ENCODE measurements around the gene ZNF619.

The ZNF619 gene

DNA sequence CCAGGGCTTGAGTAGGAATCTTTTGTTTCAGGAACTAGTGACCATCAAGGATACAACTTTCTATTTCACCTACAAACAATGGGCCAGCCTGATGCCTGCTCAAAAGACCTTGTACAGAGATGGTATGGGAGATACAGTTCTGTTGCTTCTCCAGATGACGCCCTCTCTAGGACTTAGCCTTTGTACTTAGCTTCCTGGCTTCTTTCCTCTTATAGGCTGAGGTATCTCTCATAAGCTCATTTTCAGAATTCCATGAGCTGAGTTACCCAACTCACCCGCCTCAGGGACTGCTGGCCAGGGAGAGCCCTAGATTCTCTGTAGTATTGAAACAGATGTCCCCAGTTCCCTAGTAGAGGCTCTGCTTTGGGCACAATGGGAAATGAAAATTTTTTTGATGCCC lies 20.4 kb downstream of the ZNF619 start:
- TF ChIP-seq, protein P1, sequence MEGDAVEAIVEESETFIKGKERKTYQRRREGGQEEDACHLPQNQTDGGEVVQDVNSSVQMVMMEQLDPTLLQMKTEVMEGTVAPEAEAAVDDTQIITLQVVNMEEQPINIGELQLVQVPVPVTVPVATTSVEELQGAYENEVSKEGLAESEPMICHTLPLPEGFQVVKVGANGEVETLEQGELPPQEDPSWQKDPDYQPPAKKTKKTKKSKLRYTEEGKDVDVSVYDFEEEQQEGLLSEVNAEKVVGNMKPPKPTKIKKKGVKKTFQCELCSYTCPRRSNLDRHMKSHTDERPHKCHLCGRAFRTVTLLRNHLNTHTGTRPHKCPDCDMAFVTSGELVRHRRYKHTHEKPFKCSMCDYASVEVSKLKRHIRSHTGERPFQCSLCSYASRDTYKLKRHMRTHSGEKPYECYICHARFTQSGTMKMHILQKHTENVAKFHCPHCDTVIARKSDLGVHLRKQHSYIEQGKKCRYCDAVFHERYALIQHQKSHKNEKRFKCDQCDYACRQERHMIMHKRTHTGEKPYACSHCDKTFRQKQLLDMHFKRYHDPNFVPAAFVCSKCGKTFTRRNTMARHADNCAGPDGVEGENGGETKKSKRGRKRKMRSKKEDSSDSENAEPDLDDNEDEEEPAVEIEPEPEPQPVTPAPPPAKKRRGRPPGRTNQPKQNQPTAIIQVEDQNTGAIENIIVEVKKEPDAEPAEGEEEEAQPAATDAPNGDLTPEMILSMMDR (IDR thresholded peaks at IDR 0.05; ENCODE audit: low read depth, low read length) = no peak
- no peak overlapping the region for H3K4me3 ChIP-seq (ENCODE audit: low read depth, low read length)

DNA sequence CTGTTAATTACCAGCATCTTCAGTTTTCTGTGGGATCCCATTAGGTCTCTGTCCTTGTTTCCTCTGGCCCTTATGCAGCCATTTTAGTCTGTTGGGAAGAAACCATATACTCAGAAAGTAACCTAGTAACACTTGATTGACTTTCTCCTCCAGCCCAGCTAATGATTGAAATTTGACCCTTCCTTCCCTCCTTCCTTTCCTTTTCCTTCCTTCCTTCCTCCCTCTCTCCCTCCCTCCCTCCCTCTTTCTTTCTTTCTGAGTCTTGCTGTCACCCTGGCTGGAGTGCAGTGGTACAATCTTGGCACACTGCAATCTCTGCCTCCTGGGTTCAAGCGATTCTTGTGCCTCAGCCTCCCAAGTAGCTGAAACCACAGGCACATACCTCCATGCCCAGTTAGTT lies 23.0 kb downstream of the ZNF619 start:
- H3K4me3 ChIP-seq (ENCODE audit: low read depth, low read length) = no peak overlapping the region
- TF ChIP-seq, protein P1 (IDR thresholded peaks at IDR 0.05; ENCODE audit: low read depth, low read length) = no peak

DNA sequence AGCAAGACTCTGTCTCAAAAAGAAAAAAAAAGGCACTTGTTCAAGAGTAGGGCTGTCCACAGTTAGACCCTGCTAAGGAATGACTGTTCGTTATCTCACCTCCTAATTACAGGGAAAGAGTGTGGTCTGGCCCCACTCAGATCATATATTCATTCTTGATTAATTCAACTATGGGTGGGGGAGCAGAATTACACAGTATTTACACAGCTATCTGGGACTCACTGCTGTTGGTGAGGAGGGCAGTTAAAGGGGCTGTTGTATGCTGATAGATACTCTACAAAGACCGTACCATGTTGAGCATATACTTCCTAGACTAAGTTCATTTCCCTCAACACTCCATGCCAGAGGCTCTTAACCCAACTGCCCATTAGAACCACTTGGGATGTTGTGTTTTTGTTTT lies 25.1 kb downstream of the ZNF619 start:
- no peak overlapping the region for H3K4me3 ChIP-seq (ENCODE audit: low read depth, low read length)
- TF ChIP-seq, protein P1 (IDR thresholded peaks at IDR 0.05; ENCODE audit: low read depth, low read length) = no peak

DNA sequence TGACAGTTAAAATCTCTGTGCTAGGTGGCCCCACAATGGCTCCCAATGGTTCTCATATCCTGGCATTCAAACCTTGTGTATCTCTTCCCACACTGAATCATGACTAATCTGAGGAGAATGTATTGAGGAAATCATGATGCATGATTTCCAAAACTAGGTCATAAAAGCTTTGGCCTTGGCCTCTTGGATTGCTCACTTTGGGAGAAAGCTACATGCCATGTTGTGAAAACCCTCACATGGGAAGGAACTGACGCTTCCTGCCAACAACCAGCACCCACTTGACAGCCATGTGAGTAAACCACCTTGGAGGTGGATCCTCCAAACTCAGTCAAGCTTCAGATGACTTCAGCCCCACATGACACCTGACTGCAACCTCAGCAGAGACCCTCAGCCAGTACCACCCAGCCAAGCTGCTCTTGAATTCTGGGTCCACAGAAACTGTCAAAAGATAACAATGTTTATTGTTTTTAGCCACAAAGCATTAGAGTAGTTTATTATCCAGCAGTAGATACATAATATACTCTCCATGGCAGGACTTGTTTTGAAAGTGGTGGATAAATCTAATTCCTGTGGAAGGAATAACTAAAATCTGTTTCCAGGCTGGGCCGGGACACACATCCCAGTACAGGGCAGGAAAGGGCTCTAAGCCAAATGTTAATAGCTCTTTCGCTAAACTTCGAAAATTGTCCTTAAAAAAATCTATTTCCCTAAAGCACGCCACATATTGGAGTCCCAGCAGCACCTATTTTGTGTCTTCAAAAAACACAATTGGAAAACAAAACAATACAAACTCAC lies 27.9 kb downstream of the ZNF619 start:
- no peak overlapping the region for H3K4me3 ChIP-seq (ENCODE audit: low read depth, low read length)
- TF ChIP-seq, protein P1 (IDR thresholded peaks at IDR 0.05; ENCODE audit: low read depth, low read length) = no peak

DNA sequence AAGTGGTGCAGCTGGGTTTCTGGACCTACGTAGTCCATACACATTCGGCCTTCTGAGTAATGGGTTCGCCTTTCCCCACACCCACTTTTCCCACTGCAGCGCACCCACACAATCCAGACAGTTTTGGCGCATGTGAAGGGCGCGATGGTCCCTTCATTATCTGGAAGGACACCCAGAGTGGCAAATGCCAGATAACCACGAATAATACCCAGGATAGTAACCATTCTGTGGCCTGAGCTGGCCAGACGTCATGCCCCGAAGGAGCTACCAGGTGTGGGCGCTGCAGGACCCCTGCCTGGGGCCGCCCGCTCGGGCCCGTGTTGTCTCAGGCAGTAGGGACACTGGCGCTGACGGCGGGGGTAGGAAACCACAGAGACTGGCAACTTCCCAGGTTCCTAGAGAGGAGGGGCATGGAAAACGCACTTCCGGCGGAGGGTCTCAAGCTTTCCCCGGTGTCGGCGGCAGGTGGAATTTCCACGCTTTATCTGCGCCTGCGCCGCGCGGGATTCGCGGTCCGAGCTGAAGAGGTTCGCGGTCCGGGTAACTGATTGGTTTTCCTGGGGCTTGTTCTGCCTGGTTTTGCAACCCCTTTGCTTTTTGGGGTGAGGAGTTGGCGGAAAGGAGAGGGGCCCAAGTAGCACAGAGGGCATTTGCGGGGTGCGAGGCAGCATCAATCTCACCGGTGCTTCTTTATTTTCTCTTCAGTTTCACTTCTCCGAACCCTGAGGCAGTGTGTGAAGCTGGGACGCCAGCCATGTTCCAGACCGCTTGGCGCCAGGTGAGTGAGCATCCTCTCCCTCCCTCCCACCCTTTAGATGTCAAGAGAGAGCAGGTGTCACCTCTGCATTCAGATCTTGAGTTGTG lies 28.9 kb downstream of the ZNF619 start, which contains the start of gene ZNF620:
ZNF620 (plus strand) TSS at position 441 of the 864 bp plus-strand sequence; CDS start at position 755, 314 bp downstream.
- TF ChIP-seq, protein P1 (IDR thresholded peaks at IDR 0.05; ENCODE audit: low read depth, low read length) = no peak
- peak within 1 kb of the TSS; percentile 59 for H3K4me3 ChIP-seq (ENCODE audit: low read depth, low read length)

DNA sequence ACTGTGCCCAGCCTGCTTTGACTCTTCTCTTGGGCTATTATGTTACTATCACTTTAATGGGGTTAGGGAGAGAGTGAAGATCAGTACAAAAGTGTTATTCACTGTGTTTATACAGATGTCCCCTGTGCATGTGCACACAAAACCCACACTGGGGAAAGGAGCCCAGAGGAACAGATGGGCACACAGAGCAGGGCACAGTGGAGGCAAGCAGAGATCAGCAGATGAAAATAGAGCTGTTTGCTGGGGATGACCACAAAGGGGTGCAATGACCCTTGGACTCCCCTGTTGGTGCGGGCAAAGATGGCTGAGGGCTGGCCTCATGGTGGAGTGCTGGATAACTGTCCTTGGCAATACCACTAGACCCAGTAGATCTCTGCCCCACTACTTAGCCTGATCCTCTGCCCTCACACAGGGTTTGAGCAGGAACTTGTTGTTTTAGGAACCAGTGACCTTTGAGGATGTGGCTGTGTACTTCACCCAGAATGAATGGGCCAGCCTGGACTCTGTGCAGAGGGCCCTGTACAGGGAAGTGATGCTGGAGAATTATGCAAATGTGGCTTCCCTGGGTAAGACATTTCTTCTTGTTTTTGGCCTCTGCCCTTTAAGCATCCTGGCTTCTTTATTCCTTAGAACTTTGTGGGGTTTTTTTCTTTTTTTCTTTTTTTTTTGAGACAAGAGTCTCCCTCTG lies 34.3 kb downstream of the ZNF619 start:
- TF ChIP-seq, protein P1 (IDR thresholded peaks at IDR 0.05; ENCODE audit: low read depth, low read length) = no peak
- H3K4me3 ChIP-seq (ENCODE audit: low read depth, low read length) = no peak overlapping the region

All from WI38 (cell line).